Measurements from ENCODE around the gene ANKRD33B. TPM values are rescaled to one million over a fixed set of nuclear protein-coding genes. Genes with fewer than 3 reads are reported as not detected.

The ANKRD33B gene
- total RNA-seq, 3 donors from 2014 or later: 3.3 to 5.3 (median 3.8) TPM

- Histone ChIP-seq H3K27me3 (no peaks in the 10 kb centered on the region), H3K27ac (no peak overlapping the region), H3K36me3 (no peaks in the 10 kb centered on the region), H3K9me3 (no peaks in the 10 kb centered on the region), H3K4me1 (no peaks in the 10 kb centered on the region), H3K4me3 (no peak overlapping the region)
- TF ChIP-seq POLR2A (IDR thresholded peaks at IDR 0.05) (no peak), CTCF (IDR thresholded peaks at IDR 0.05) (no peak), POLR2AphosphoS5 (IDR thresholded peaks at IDR 0.05) (no peak)
- no peak for DNase-seq (ENCODE audit: low spot score in 2 of 2)
- intact Hi-C loops (cut with DNase I; ENCODE audit: low total_unique reads): no loop called here
These were observed 78.5 kb downstream of the ANKRD33B start for GRCh38 chr5:10642367-10642766.

GRCh38 chr5:10644192-10644591, 80.3 kb downstream of the ANKRD33B start:
- Histone ChIP-seq H3K27me3 (peaks cover 0 to 3% of the 10 kb centered on the region in 2 donors), H3K27ac (no peak overlapping the region), H3K36me3 (no peaks in the 10 kb centered on the region), H3K9me3 (no peaks in the 10 kb centered on the region), H3K4me3 (no peak overlapping the region), H3K4me1 (no peaks in the 10 kb centered on the region)
- DNase-seq (ENCODE audit: low spot score in 2 of 2): no peak
- intact Hi-C loops (cut with DNase I; ENCODE audit: low total_unique reads): no loop called here
- no peak for TF ChIP-seq POLR2AphosphoS5 (IDR thresholded peaks at IDR 0.05)
- no peak for TF ChIP-seq CTCF (IDR thresholded peaks at IDR 0.05)
- no peak for TF ChIP-seq POLR2A (IDR thresholded peaks at IDR 0.05)

DNA sequence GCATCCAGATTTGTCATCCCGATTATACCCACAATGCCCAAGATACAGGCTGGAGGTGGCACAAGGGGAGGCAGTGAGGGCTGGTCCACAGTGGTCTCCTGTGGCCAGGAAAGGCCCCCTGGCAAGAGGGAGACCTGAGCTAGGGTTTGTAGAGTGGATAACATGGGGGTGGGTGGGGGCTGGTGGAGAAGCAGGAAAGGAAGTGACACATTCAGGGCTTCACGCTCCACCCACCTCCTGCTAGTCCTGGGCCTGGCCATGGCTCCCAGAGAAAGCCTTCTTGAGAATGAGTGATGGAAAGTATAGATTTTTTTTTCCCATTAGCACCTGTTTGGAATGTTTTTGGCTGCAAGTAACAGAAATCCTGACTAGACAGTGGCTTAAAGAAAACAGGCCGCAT, 81.3 kb downstream of the ANKRD33B start:
- no peaks in the 10 kb centered on the region for H3K36me3 ChIP-seq
- no peak for DNase-seq (ENCODE audit: low spot score in 2 of 2)
- no peak overlapping the region for H3K27ac ChIP-seq
- TF ChIP-seq POLR2AphosphoS5 (IDR thresholded peaks at IDR 0.05) (no peak), CTCF (IDR thresholded peaks at IDR 0.05) (no peak), POLR2A (IDR thresholded peaks at IDR 0.05) (no peak)
- intact Hi-C loops (cut with DNase I; ENCODE audit: low total_unique reads): no loop called here
- H3K9me3 ChIP-seq: no peaks in the 10 kb centered on the region
- H3K4me3 ChIP-seq: no peak overlapping the region
- H3K27me3 ChIP-seq: peaks cover 0 to 12% of the 10 kb centered on the region in 2 donors
- H3K4me1 ChIP-seq: no peaks in the 10 kb centered on the region

DNA sequence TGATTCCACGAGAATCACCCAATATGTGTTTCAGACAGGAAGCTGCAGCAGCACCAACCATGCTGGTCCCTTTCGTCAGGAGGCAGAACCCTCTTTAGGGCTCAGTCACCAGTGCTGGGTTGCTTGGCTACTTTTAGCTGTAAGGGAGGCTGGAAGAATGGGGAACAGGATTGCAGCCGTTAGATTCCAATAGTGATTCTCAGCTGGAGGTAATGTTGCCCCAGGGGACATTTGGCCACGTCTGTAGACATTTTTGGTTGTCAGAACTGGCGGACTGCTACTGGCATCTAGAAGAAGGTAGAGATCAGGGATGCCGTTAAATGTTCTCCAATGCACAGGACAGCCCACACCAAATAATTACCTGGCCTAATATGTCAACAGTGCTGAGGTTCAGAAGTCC, 81.8 kb downstream of the ANKRD33B start:
- Histone ChIP-seq H3K9me3 (no peaks in the 10 kb centered on the region), H3K27me3 (peaks cover 0 to 12% of the 10 kb centered on the region in 2 donors), H3K4me1 (no peaks in the 10 kb centered on the region), H3K4me3 (no peak overlapping the region), H3K27ac (no peak overlapping the region), H3K36me3 (no peaks in the 10 kb centered on the region)
- no peak for DNase-seq (ENCODE audit: low spot score in 2 of 2)
- intact Hi-C loops (cut with DNase I; ENCODE audit: low total_unique reads): no loop called here
- TF ChIP-seq POLR2A (IDR thresholded peaks at IDR 0.05) (no peak), CTCF (IDR thresholded peaks at IDR 0.05) (no peak), POLR2AphosphoS5 (IDR thresholded peaks at IDR 0.05) (no peak)

DNA sequence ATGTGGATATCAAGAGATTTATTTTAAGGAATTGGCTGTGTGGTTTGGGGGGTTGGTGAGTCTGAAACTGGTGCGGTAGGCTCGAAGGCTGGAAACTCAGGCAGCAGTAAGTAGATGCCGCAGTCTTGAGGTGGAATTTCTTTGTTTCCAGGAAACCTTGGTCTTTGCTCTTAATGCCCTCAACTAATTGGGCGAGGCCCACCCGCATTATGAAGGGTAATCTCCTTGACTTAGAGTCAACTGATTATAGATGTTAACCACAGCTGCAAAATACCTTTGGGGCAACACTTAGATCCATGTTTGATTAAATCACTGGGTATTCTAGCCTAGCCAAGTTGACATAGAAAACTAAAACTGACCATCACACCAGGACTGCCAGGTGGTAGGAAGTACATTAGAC, 83.8 kb downstream of the ANKRD33B start:
- no peak for DNase-seq (ENCODE audit: low spot score in 2 of 2)
- H3K36me3 ChIP-seq: no peaks in the 10 kb centered on the region
- H3K27me3 ChIP-seq: peaks cover 0 to 12% of the 10 kb centered on the region in 2 donors
- TF ChIP-seq CTCF (IDR thresholded peaks at IDR 0.05) (no peak), POLR2A (IDR thresholded peaks at IDR 0.05) (no peak), POLR2AphosphoS5 (IDR thresholded peaks at IDR 0.05) (no peak)
- H3K4me3 ChIP-seq: no peak overlapping the region
- H3K4me1 ChIP-seq: no peaks in the 10 kb centered on the region
- H3K9me3 ChIP-seq: no peaks in the 10 kb centered on the region
- intact Hi-C loops (cut with DNase I; ENCODE audit: low total_unique reads): no loop called here
- H3K27ac ChIP-seq: no peak overlapping the region

Measured in breast epithelium (tissue), 4 donors.